GM18502 (cell line): ENCODE results near the gene AR.

Experiments
- ATAC-seq: cut with Tn5 transposase; IDR thresholded peaks from one replicate; pipeline ENCODE4 v1.9.1; 2021; ENCODE audit warnings: mild to moderate bottlenecking; ENCODE audit not compliant: unreplicated experiment, poor library complexity

AR gene

DNA sequence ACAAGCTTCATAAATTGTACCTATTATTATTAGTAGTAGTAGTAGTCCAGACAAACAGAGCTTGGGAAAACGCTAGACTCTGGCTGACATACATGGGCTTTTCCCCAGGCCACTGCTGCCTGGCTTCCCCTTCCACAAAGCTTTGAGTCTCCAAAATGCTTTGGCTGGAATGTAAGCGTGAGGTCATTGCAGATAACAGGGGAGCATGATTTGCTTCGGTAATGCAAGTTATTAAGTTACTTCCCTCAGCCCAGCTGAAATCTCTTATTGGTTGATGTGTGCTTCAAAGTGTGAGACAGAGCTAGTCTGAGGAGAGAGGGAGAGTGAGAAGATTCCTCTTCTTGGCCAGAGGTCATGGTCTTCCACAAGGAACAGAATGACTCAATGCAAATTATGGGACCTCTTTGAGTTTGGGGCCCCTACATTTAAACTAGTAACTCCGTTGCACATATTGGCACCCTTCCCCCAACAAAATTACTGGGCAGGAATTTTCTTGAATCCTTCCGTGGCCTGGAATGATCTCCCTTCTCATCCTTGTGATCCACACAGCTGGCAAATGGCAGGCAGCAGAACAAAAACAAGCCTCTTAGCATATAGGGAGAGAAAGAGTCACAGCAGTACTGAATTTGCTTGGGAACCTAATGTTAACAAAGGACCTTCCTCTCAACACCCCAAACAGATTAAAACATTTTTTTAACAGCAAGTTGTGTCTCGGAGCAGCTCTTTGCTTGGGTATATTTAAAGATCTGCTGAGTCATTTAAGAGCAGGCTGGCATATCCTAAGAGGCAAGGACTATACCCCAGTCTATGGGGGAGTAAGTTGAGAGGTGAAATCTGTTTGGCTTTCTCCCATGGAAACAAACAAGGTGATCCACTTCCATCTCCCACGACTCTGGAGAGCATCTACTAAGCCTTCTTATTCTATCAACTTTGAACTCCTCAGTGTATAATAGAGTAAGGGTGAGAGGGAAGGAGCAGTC, 19.9 kb downstream of the AR start:
- no peak for ATAC-seq

- ATAC-seq, result no peak
These were observed 20.7 kb downstream of the AR start for GRCh38 chrX:67564475-67564874.

DNA sequence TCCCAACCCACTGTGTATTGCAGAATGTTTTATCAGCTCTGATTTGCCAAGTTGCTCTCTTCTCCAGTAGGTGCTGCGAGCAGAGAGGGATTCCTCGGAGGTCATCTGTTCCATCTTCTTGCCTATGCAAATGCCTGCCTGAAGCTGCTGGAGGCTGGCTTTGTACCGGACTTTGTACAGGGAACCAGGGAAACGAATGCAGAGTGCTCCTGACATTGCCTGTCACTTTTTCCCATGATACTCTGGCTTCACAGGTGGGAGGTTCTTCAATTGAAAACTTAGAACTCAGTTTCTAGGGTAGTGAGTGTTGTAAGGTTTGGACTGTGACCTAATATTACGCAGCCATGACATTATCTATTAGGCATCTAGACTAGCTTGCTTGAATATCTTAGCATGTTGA, 24.9 kb downstream of the AR start:
- no peak for ATAC-seq

DNA sequence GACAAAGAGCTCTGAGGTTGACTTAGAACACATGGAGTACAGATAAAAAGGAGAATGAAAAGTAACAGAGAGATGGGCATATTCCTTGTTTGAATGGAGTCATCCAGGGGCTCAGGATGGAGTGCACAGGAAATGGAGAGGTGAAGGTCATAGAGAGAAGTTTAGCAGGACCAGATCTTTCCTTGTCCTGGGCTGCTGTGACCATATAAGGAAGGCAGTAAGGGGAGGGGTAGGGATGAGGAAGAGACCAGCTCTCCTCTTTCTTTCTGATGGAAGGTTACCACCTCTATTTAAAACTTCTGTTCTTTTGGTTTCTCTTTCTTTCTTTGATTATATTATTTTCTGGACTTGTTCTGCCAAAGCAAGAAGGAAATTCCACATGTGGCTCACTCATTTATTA, 27.0 kb downstream of the AR start:
- ATAC-seq, result no peak

- no peak for ATAC-seq
These were observed 30.9 kb downstream of the AR start for GRCh38 chrX:67574696-67575095.

DNA sequence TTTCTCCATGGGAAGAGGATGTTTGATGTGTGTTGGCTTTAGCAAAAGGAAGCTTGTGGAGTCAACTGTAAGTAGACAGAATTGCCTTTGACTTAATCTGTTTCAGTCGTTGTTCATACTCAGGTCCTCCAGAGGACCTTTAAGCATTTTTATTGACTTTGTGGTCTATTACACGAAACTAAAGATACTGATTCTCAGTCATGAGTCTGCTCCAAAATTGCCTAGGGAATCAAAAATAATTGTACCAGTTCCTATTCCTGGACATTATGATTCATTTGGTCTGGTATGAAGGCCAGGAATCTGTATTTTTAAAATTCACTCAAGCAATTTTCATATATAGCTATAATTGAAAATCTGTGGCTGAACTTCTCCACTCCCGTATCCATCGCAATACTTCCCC, 38.6 kb downstream of the AR start:
- no peak for ATAC-seq

DNA sequence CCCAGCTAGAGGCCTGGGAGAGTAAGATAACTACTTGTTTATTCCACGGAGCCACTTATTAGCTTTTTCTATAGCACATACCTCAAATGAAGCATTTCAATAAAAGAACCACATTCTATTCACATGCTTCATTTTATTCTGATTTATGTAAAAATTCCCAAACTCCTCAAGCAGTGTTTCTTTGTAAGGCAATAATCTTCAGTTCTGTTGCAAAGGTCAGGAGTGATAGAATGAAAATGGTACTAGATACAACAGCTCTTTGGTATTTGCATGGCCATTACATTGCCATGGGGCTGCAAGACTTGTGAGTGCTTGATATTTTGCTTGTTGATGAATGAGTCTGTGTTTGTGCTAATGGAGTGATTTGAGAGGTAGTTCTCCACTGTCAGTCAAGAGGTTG, 39.4 kb downstream of the AR start:
- no peak for ATAC-seq

DNA sequence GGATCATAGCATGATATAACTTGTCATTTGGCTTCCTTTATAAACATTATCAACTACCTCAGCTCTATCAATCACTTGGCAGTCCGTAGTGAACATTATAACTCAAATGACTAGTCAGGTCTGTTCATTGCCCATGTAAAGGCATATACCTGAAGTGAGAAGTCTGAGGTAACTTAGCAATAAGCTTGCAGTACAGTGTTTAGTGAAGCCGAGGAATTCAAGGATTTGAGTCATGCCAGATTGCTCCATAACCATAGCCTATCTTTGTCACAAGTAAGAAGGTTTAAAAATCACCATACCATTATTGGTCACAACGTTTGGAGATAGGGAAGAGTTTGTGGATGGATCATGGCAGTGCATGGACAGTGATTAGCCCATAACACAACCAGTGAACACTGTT, 41.6 kb downstream of the AR start:
- ATAC-seq, result no peak

DNA sequence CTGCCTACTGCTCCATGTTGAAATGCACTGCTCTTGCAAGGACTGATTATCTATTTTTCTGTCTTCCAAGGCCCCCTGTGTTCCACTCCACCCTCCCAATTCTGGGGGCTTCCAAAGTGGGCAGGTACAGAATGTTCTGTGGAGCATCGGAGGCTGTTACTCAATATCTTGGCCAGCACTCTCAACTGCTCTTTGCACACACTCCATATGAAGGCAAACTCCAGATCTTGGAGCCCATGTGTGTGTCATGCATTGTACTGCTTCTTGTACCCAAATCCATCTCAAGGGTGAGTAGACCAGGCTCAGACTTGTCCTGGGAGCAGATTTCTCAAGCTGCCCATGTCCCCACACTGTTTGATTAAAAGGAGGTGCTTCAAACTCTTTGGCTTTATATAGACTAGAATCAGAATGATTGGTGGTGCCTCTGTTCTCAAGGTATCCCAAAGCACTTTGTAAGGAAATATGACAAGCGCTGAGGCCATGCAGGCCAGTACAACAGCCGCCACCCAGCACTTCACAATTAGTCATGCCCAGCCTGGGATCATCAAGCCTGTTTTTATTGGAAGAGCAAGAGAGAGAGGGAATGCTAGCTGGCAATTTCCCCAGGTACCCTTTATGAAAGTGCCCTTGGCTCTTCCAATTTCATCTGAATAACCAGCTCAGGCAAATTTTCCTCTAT, 44.3 kb downstream of the AR start:
- ATAC-seq, result no peak

DNA sequence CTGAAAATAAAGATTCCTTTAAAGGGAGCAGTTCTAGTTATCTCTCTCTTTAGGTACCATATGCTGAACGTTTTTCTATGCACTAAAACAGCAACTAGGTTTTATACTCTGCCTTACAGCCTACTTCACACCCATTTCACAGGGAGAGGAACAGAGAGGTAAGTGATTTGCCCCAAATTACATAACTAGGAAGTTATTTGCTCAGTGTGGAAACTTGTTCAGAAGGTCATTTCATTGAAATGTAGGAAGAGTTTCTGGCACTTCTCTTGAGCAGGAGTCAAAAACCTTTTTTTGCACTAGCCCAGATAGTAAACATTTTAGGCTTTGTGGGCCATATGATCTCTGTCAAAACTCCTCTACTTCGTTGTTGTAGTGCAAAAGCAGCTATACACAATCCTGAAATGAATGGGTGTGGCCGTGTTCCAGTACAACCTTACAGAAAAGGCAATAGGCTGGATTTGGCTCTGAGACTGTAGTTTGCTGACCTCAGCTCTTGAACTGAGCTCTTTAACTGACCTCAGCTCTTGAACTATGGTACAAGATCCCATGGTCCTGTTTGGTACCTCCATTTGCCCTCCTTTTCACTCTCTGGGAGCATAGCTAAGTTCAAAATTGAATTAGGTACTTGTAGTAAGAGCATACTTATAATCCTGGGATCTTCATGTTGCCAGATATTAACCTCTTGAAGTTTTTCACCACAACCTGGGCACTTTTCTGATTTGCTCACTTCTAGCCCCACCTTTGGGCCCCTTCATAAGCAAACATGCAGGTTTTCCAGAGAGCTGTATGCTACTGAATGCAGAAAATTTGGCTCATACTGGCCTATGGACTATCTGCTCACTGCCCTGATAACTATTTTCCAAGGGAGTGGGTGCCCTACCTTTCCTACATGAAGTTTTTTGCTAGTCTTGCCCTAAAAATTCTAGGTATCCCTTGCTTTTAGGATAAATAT, 53.3 kb downstream of the AR start:
- ATAC-seq, result no peak

DNA sequence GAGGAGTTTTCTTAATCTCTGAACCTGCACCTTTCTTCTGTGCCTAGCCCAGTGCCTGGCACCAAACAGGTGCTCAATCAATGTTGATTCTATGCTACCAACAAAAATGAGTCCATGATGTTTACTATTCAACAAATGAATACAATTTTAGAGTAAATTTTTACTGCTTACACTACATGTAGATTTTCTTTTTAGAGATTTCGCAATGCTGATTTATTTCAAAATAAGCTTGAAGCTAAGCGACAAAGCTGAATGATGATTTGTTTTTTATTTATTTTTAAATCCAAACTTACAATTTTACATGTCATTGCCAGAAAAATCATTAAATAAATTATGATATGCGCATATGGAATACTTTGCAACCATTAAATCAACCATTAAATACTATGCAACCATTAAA, 55.7 kb downstream of the AR start:
- ATAC-seq, result no peak

- ATAC-seq, result no peak
These were observed 58.0 kb downstream of the AR start for GRCh38 chrX:67601771-67602170.

DNA sequence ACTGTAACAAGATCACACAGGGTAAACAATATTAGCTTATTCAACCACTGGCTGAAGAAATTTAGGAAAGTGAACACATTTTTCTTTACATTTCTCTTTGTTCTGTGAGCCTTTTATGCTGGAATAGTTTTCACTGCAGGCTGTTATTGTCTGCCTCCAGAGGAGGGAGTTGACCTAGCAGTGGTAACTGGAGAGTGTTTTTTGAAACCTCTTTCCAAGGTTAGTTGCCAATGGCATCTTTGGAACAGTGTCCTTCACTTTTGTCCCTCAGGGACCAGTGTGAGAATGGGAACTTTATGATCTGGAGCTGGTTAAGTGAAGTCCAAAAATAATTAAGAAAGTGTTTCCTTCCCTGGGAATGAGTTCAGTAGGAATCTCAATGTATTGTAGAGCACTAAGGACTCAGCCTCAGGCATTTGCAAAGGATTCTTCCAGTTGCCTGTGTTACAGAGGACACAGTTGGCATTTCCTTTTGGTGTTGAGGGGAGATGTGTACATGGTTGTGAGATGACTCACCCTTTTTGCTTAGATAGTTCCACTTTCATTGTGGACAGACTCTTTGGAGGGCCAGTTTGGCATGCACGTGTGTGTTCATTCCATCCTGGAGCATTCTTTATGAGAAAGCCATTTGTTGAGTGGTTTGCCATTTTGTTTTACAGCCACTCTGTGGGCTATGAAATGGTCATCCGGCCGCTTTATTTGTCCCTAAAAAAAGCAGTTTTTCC, 61.3 kb downstream of the AR start:
- ATAC-seq, result peak; percentile 44

DNA sequence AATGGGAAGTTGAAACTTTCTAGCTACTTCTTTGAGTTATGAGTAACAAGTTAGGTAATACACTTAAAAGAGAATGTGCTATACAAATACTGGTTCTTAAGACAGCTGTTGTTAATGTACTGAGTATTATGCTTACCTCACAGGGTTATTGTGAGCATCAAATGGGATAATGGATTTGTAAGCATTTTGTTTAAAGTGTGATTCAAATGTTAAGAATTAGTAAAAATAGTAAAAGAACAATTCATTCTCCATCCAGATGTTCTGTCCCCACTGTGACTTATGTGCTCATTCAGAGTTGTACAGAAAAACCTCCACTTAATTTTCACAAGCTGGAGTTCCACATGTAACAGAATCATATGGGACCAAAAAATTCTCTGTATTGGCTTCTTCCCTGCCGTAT, 63.6 kb downstream of the AR start:
- no peak for ATAC-seq

GRCh38 chrX:67610282-67610681, 66.5 kb downstream of the AR start:
- ATAC-seq, result no peak

GRCh38 chrX:67612231-67612630, 68.4 kb downstream of the AR start:
- no peak for ATAC-seq

GRCh38 chrX:67613366-67613765, 69.5 kb downstream of the AR start:
- ATAC-seq, result no peak

- no peak for ATAC-seq
These were observed 70.2 kb downstream of the AR start for GRCh38 chrX:67613996-67614395.

DNA sequence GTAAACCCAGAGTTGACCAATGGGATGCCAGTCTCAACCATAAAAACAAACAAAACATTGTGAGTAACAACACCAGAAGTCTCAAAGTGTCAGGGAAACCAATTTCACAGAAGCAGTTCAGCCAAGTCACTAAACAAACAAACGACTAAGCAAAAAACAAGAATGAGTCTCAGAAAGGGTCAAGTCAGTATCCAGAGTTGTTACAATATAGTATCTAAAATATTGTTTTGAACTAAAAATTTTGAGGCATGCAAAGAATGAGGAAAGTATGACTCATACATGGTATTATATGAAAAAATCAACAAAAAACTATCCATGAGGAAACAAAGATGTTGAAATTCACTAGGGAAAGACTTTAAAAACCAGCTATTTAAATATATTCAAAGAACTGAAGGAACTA, 70.6 kb downstream of the AR start:
- no peak for ATAC-seq

GRCh38 chrX:67619253-67619652, 75.4 kb downstream of the AR start:
- peak; percentile 68 for ATAC-seq
